HG03159 (cell line): Measurements from ENCODE around the gene GMDS.
A peak's percentile ranks its signal among the peaks of the same experiment; 100 is the strongest.

ENCODE experiments used
- ATAC-seq: cut with Tn5 transposase; IDR thresholded peaks from one replicate; pipeline ENCODE4 v1.9.1; 2021; ENCODE audit warnings: mild to moderate bottlenecking, moderate library complexity; ENCODE audit not compliant: unreplicated experiment

The GMDS gene

DNA sequence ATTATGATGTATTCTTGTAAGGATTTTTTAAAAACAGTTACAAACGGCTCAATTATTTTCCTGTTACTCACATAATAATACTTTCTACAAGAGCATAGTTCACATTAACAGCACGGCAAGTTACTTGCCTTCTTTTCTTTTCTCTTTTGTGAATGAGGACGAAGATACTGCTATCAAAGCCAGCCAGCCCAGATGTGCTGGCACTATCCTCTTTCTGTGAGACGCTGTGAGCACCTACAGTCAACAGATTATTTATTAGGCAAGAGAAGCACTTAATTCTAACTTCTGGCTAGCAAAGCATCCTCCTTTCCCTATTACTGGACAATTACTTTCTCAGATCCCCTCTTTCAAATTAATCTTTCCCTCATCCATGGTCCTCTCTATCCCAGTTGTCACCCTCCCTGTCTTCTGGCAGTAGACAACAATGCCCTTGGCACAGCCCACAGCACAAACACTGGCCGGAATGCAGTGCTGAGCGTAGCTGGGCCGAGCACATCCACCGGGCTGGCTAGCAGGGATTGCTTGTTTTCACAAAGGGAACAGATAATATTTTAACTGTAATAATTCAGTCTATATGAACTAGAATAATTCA lies 373.6 kb downstream of the GMDS start:
- ATAC-seq = no peak

DNA sequence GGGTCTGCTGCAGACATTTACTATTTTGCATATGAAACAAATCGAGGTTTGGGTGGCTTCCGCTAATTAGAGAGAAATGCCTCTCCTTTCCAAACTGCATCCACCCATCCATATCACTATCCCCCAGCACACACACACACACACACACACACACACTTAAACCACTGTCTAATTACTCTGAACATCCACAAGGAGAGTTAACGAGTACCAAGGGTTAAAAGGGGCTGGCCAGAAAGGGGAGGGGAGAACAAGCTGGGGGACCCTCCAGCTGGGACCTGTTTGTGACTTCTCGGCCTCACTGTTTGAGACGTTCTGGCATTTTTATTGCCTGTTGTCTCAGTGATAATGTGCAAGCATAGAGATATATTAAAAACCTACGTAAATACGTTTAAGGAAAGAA lies 374.5 kb downstream of the GMDS start:
- ATAC-seq = no peak

DNA sequence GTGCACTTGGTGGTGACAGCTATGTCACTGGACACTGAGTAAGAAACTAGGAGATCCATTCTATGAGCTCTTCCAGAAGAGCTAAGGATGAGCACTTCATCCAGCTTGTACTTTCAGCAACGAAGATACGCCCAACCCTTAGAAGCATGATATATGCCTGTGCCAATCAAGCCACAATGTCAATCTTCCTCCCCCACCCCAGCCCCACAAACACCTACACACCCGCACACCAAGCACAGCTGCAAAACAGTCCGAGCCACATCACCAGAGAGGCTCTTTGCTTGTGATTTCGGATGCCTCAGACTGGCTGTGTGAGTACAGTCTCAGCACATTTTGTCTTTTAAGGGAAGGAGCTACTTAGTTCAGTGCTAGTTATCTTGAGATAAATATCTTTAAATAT lies 375.2 kb downstream of the GMDS start:
- no peak for ATAC-seq

DNA sequence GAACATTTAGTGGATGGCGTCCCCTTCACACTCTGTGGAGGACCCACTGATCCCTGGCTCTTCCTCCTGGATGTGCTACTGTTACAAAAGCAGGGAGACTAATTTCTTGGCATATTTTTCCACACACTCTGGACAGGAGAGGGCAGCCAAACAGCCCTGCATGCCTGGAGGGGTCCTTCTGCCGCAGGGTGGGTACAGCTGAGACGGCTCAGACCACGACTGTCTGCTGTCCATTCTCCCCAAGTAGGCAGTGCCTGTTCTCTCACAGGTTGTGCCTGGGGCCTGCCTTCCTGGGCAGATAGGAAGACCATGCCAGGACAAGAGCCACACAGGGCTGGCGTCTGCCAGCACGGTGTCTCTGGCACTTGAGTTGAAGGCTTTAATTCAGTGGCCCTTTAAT lies 375.6 kb downstream of the GMDS start:
- ATAC-seq = no peak

DNA sequence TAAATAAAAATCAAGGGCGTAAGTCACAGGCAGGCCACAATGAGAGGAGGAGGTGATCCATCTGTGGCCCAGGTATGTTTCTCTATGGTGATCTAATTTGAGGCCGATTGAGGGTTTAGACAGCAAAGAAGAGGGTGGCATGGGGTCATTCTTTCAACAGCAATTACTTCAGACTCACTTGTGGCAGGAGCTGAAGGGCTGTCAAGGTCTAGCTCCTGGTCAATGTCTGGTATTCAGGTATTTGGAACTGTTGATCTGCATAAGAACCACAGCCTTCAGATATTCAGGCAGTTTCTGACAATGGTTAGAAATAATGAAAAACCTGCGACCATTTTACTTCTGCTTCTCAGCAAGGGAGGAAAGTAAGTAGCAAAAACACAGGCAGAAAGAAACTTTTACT lies 376.1 kb downstream of the GMDS start:
- ATAC-seq = no peak

DNA sequence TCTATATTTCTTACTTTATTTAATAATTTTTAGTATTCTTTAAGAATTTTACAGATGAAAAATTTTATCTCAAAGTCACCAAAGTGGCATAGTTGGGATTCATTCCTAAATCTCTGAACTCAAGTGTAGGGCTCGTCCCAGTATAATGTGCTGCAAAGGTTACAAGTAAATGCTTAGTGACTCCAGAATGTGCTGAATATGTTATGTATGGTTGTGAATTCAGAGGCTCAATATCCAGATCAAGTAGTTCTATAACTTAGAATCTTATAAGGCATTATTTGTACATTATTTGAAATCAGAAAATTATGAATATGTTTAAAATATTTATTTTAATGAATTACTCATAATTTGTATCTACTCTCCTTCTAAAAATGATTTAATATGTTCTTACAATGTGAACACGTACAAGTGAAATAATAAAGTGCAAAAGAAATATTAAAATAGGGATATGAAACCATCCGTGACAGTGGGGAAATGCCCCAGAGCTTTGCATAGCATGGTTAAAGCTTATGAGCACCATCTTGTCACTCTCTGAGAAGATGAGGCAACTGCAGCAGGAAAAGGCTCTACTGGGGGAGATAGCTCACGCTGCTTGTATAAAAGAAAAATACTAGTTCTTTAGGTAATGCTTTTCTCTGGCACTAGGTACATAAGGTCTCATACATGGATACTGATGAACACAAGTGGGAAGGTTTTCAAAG lies 376.7 kb downstream of the GMDS start:
- ATAC-seq = peak; percentile 96

DNA sequence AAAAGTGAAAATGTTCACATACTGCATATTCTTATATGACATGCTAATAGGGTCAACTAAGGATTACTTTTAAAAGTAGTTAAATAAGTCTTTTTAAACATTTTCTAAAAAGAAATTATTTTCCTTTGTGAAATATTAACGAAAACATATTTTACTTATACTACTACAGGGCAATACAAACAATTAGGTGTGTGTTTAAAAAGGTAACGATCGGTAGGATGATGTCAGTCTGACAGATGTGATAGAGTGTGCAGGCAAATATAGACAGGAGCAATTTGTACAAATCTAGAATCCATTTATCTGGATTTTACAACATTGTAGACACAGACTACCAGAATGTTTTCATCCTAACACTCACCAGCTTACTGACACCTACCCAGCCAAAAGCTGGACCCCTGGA lies 378.2 kb downstream of the GMDS start:
- no peak for ATAC-seq

DNA sequence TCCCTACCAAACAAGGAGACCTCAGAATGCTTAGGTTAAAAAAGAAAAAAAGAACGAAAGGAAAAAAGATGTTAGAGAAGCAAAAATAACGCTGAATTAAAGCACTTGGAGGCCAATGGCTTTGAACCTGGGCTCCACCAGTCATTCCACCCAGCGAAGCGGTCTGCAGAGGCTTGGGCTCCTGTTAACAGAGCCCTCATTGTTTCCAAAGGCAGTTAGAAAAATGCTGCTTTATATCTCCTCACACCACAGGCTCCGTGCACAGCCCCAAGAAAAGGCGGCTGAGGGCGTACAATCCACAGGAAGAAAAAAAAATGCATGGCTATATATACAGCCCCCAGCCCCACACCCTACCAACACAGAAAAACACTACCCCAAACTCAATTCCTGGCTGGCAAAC lies 379.8 kb downstream of the GMDS start:
- no peak for ATAC-seq

DNA sequence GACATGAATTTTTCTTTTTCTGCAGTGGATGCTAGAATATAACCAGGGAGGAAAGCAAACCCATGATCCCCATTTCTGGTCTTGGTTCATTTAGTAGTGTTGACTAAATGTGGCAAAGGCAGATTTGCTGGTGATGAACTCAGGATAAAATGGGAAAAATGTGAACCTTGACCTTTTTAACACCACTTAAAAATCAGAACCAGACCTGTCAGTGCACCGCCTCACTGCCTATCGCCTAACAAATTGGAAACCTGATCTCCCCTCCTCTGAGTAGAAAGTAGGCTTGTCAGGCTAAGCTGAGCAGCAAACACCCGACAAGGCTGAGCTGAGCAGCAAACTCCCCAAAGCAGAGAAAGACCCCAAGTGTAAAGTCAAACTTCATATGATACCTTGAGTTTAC lies 380.9 kb downstream of the GMDS start:
- ATAC-seq = no peak

DNA sequence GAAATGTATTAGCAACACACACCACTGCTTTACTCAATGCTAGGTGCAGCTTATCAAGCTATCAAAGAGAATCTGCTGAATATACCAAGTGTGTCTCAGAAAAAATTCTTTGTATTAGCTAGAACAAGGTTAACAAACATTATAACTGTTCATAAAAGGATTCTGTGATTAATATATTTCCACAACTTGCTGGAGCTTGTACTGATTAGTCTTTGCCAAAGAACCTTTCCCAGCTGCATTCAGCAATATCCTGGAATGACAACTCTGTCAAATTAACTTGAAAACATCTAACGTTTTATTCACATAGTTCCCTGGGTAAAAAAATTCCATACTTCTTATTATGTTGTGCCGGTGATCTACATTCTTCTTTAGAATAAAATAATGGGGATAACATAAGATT lies 383.0 kb downstream of the GMDS start:
- ATAC-seq = no peak

DNA sequence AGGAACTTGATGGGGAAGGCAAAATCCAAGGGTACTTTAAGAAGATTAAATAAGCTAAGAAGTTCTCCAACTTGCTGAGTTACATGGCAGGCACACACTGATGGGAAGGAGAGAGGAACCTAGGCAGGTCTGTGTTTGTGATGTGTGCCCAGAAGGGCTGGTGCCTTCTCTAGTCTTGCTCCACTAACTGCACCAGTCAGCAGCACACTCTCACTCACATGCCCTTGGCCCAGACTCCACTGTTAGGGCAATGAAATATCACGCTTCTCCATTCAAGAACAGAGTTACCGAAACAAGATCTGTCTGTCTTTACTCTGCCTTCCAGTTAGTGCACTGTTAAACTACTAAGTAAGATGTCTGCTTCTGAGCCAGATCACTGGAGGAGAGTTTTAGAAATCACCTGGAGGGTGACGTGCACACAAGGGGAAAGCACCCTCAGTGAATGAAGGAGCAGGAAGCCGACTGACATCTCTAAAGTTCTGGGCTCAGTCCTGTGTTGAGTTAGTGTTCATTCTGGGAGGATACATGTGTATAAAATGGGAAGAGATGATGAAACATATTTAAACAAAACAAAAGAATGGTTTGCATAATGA lies 384.6 kb downstream of the GMDS start:
- ATAC-seq = no peak

DNA sequence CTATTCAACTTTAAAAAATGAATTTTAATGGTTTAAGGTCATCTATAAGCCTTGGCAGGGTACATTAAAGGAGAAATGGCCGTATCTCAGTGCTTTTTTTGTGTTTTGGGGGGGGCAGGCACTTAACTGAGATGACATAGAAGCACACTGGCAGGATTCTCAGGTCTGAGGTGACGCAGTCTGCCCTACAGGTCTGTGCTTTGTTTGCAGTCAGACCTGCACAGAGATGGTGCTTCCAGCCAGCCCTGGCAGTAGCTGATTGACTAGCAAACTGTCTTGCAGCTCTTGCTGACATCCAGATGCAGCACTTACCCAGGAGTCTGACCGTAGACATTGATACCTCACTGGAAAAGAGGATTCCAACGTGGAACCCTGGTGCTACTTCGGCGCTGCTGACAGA lies 386.5 kb downstream of the GMDS start:
- ATAC-seq = no peak

DNA sequence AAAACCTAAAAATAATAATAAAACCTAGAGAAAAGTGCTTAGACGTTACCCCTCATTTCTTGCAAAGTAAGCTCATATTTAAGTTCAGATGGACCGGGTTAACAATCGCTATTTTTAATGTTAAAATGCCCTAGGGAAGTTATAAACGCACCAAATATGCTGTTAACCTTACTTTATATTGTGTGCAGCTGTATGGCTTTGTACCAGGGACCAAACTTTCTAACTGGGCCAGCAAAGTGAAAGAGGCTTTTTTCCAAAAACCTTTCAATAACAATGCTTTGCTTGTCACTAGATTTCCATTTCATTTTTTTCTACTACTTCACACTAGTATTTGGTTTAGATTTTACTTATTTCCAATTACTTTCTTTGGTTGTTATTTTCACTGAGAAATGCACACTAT lies 387.2 kb downstream of the GMDS start:
- ATAC-seq = no peak

DNA sequence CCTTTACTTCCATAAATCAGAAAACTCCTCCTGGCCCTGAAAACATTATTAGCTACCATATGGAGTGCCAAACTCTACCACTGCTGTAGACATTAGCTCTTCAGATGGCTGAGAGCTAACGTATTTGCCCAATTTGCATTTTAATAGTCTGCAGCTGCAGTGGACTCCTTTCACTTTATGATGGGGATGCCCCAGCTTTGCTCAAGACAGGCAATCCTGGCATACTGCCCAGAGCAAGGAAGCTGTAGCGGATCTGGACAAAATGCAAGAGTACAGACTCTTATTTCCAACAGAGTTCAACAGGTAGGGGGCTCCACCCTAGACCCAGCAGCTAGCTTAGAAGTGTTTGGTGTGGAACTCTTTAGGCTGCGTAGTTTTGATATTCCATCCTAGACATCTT lies 389.0 kb downstream of the GMDS start:
- peak; percentile 82 for ATAC-seq

DNA sequence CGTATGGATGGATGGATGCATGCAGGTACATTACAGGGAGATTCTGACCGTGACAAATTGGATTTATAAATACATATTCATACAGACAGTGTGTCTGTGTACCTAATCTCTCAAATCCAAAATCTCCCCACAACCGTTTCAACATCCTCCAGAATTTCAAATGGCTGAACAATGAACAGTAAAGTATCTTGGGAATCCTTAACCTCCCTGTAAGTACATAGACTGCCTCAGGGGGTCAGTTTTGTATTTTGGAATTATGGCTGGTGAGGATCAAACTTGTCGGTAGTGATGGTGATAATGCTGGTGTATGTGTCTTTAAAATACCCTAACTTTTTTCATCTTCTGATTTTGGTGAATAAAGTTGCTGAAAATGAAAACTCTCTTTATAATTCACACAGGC lies 389.5 kb downstream of the GMDS start:
- ATAC-seq = peak; percentile 5

DNA sequence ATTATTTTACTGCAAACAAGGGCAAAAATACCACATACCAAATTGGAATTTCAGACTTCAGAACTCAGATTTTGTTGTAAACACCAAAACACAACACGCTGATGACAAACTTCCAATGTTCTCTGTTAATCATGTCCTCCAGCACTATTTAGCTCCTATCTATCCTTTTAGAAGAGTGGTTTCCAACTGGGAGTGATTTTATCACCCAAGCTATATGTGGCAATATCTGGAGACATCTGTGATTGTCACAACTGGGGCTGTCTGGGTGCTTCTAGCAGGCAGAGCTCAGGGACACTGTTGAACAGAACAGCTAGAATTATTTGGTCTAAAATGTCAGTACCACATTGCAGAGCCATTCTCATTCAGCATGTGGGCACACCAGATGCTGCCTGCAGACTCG lies 391.1 kb downstream of the GMDS start:
- ATAC-seq = no peak

DNA sequence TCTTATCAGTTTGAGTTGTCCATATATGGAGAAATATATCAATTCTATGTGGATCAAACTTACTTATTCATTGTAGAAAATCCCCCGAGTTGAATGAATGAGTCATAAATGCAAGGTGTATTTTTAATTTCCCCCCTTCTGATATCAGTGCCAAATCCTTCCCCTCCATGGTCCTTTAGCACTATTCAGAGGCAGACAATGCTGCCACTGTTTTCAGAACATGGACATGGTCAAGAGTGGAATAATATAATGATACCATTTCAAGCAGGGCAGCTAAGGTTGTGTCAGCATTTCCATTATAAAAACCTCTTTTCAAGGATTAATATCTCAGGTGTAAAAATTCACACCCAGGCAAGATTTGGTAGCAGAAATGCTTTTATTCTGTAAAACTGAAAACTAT lies 391.6 kb downstream of the GMDS start:
- ATAC-seq = no peak

DNA sequence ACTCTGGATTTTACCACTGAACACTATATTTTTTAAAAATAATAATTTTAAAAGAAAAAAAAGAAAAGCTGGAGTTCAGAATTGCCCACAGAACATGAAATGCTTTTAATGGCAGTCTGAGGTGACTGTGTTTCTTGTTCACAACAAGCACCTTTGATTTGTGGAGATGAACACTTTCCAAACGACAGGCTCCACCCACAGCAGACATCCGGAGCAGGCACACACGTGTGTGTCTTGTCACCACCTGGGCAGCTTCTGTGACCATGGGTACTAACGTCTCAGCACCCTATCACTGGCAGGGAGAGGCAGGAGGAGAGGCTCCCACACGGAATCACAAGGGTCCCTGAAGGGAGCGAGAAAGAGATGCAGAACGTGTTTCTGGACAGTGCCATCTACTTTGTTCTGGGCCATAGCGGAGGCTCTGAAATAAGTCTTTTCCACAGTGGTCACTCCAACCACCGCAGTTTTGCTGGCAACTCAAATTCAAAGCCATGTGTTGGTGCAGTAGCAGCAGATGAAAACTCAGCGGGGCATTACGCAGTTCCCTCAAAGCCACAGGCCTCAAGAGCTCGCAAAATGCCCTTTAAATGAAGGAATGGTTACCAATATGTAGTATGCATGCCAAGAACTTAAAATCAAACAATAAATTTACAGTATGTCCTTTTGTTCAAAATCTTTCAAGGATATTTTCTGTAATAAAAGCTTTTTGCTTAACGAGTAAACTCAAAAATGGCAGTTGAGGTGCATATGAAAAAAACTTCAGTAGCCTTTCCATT lies 393.5 kb downstream of the GMDS start:
- no peak for ATAC-seq

DNA sequence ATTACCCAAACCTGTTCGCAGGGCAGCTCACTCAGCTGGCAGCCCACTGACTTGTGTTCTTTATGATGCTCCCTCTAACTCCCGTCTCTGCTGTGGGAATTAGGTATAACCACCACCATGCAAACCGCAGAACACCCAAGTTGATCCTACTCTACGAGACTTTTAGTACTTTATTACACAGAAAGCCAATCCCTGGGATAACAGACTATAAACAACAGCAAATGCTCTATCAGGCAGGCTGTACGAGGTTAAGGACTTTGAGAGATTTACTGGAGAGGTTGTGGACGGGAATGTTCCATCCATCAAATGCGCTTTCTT lies 394.6 kb downstream of the GMDS start:
- no peak for ATAC-seq

DNA sequence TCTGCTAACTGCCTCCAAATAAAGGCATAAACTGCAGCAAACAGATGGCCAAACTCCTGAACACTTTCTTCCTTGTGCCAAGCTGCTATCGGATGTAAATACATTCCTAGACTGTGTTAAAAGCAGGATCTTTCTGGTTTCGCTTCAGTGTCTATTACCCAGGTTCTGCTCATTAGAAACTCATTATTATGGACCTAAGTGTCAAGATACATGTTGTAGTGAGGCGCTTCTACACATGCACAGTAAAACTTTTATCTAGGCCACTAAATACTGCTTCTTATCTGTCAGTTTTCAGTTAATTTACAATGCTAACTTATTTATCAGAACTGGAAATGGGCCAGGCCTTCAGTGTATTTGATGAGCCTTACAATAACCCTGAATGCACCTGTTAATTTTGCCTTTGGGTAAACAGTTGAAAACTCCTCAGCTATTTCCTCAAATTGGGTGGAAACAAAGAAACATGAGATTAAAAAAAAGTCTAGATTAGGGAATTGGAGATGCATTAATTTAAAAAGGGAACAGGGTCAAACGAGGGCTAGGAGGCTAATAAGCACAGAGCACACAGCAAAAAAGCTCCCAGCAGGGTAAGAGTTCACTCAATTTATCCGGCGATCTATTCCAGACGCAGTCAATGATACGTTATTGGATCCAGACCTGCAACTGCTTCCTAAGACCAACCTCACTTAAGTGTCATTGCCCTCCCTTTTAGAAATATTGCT lies 395.1 kb downstream of the GMDS start:
- no peak for ATAC-seq

DNA sequence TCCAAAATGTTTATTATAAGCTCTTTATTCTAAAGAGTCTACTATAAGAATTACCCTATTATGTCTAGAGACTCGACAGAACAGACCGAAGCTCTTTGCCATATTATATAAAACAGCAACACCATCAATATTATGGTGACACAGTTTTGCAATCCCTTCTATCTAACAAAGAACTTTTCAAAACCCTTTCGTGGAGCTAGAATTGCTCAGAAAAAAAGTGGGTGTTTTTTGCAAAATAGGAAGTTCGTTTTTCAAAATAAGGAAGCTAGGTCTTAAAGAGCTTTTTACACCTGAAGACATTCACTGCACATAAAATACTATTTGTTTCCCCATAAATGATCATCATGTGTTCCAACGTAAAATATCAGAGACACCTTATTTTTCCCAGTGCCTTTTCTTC lies 395.7 kb downstream of the GMDS start:
- no peak for ATAC-seq
